Measurements from ENCODE around the gene PTPN18. TPM values are rescaled to one million over a fixed set of nuclear protein-coding genes. Genes with fewer than 3 reads are reported as not detected.

PTPN18 gene
- total and polyA plus RNA-seq, 2 of the 4 experiments (the other 2 are of a cell fraction), result 9.7 to 15.5 TPM

DNA sequence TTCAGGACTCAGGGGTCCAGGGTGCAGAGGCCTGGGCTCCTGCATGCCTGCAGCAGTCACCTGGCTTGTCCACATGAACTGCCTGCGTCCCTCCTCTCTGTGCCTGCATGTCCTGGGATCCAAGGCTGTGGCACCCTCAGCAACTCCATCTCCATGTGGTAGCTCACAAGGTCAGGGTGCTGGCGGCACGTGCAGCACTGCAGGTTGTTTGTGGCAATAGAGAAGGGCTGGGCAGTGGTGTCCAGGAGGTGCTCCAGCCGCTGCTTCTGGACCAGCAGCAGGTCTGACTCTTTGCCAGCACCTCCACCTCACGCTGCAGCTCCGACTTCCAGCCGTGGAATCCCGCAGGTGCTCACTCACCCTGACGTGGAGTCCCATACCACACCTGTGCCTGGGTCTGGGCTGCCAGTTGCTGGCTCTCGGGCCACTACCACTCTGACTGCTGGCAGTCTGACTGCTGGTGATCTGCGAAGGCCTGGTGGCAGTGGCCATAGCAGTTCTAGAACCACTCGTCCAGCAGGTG is 42.0 kb upstream of the PTPN18 start:
- Histone ChIP-seq H4K91ac (ENCODE audit: insufficient read depth, low read depth, low read length) (no peak overlapping the region), H3K4me3 (ENCODE audit: insufficient read depth, low read depth, low read length) (no peak overlapping the region), H3K18ac (ENCODE audit: low read depth, low read length) (no peak overlapping the region), H3K27me3 (ENCODE audit: control insufficient read depth, insufficient read depth, low read length) (no peaks in the 10 kb centered on the region; the same call in 1 of the 2 replicates), H3K9me1 (ENCODE audit: insufficient read depth, low read length) (no peaks in the 10 kb centered on the region), H4K8ac (ENCODE audit: low read depth in 2 of 2, low read length in 2 of 2) (no peak overlapping the region), H3K79me1 (ENCODE audit: low read depth in 1 of 2, low read length in 2 of 2) (no peaks in the 10 kb centered on the region), H4K20me1 (ENCODE audit: insufficient read depth, low read length) (no peaks in the 10 kb centered on the region), H2AK5ac (ENCODE audit: low read depth, low read length) (no peak overlapping the region), H3K23ac (ENCODE audit: low read depth, low read length) (no peak overlapping the region), H3K56ac (ENCODE audit: extremely low read depth, insufficient read depth, low read length) (no peak overlapping the region), H3K4me1 (ENCODE audit: control insufficient read depth, insufficient read depth, low read length) (no peaks in the 10 kb centered on the region), H3K9me3 (ENCODE audit: control insufficient read depth, insufficient read depth, low read length) (no peaks in the 10 kb centered on the region), H2BK20ac (ENCODE audit: low read depth, low read length) (no peak overlapping the region), H2BK120ac (ENCODE audit: low read depth, low read length) (no peak overlapping the region), H2BK5ac (ENCODE audit: low read depth, low read length, poor library complexity, severe bottlenecking) (no peak overlapping the region), H3K4ac (ENCODE audit: low read depth, low read length) (no peak overlapping the region), H4K5ac (ENCODE audit: low read depth, low read length) (no peak overlapping the region), H3K36me3 (ENCODE audit: control insufficient read depth, insufficient read depth, low read length) (no peaks in the 10 kb centered on the region), H2AK9ac (replicated peaks; ENCODE audit: low read depth, low read length, poor library complexity) (no peak overlapping the region), H3K9ac (ENCODE audit: low read depth, low read length) (no peak overlapping the region), H2AFZ (replicated peaks; ENCODE audit: low read length, poor library complexity) (peak overlapping the region; percentile 32), H3K4me2 (ENCODE audit: low read depth, low read length) (no peak overlapping the region), H3K27ac (ENCODE audit: insufficient read depth, low read length) (no peak overlapping the region), H3K14ac (replicated peaks; ENCODE audit: low read depth, low read length) (no peak overlapping the region), H2BK15ac (ENCODE audit: low read depth, low read length) (no peak overlapping the region)
- in situ Hi-C loops (cut with MboI; ENCODE audit: low sequenced_read_pairs) (no loop called here), intact Hi-C loops (cut with micrococcal nuclease) (no loop called here), dilution Hi-C loops (cut with HindIII; ENCODE audit: low sequenced_read_pairs, unreplicated experiment) (no loop called here)
- ATAC-seq (ENCODE audit: low read depth) (no peak), DNase-seq (no peak)
- no TSS peak for BruUV-seq (replicated peaks)
- 61% methylated on average over 6 of the region's 12 CpGs; no CpG with 5 or more reads in 1 of the 2 experiments for WGBS, 2 experiments (ENCODE audit: extremely low coverage in 2 of 2, insufficient read length in 1 of 2)
- ChIA-PET POLR2A (ENCODE audit: unreplicated experiment) (no interaction called here), CTCF (no interaction called here)
- TF ChIP-seq RFX5 (IDR thresholded peaks at IDR 0.05; ENCODE audit: low read depth, low read length) (no peak), FOS (IDR thresholded peaks at IDR 0.05; ENCODE audit: low read depth, low read length) (no peak), SMC3 (IDR thresholded peaks at IDR 0.05; ENCODE audit: low read depth, low read length) (no peak), CEBPB (IDR thresholded peaks at IDR 0.05; ENCODE audit: low read depth, low read length) (no peak), BHLHE40 (IDR thresholded peaks at IDR 0.05; ENCODE audit: low read depth, low read length) (no peak)
- TF ChIP-seq, protein P1, sequence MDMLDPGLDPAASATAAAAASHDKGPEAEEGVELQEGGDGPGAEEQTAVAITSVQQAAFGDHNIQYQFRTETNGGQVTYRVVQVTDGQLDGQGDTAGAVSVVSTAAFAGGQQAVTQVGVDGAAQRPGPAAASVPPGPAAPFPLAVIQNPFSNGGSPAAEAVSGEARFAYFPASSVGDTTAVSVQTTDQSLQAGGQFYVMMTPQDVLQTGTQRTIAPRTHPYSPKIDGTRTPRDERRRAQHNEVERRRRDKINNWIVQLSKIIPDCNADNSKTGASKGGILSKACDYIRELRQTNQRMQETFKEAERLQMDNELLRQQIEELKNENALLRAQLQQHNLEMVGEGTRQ (IDR thresholded peaks at IDR 0.05; ENCODE audit: low read depth, low read length), result no peak
- TF ChIP-seq, protein P2, sequence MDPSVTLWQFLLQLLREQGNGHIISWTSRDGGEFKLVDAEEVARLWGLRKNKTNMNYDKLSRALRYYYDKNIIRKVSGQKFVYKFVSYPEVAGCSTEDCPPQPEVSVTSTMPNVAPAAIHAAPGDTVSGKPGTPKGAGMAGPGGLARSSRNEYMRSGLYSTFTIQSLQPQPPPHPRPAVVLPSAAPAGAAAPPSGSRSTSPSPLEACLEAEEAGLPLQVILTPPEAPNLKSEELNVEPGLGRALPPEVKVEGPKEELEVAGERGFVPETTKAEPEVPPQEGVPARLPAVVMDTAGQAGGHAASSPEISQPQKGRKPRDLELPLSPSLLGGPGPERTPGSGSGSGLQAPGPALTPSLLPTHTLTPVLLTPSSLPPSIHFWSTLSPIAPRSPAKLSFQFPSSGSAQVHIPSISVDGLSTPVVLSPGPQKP (IDR thresholded peaks at IDR 0.05; ENCODE audit: borderline replicate concordance, low read depth, low read length), result no peak

Measured in IMR-90 (cell line).